GM23338 (cell line): ENCODE data around the gene CEP295NL. TPM values are rescaled to one million over a fixed set of nuclear protein-coding genes. Genes with fewer than 3 reads are reported as not detected.

Experiments used
- ATAC-seq: fragments of 200-7000 bp; cut with Tn5 transposase; 3 replicates; pipeline ENCODE4 v1.9.1; 2020
- DNase-seq: peaks from one replicate; pipeline ENCODE4 v3.0.0-alpha.2; 2015; ENCODE audit warnings: low spot score
- H2AFZ ChIP-seq: fragments of 200-600 bp; sonication (generic); 2 replicates; pipeline ENCODE4 v1.8.0; 2016; ENCODE audit warnings: antibody characterized with exemption, mild to moderate bottlenecking, moderate library complexity
- H3F3A ChIP-seq: fragments of 200-600 bp; sonication (generic); replicated peaks from 2 replicates; pipeline ENCODE4 v1.8.0; 2017; ENCODE audit warnings: antibody characterized with exemption, mixed run types, low read depth
- H3K27ac ChIP-seq: fragments of 200-600 bp; sonication (generic); 2 replicates; pipeline ENCODE4 v1.6.1; 2016; ENCODE audit warnings: low read depth
- H3K27me3 ChIP-seq: fragments of 200-600 bp; sonication (generic); 2 replicates; pipeline ENCODE4 v1.8.0; 2016; ENCODE audit warnings: mild to moderate bottlenecking, mixed run types, moderate library complexity; ENCODE audit not compliant: insufficient read depth
- H3K36me3 ChIP-seq: fragments of 200-600 bp; sonication (generic); 2 replicates; pipeline ENCODE4 v1.8.0; 2016; ENCODE audit warnings: mild to moderate bottlenecking; ENCODE audit not compliant: insufficient read depth
- H3K4me1 ChIP-seq: fragments of 200-600 bp; sonication (generic); 2 replicates; pipeline ENCODE4 v1.8.0; 2016; ENCODE audit warnings: mild to moderate bottlenecking, moderate library complexity; ENCODE audit not compliant: insufficient read depth
- H3K4me2 ChIP-seq: fragments of 200-600 bp; sonication (generic); 2 replicates; pipeline ENCODE4 v1.7.1; 2017; ENCODE audit warnings: mixed run types
- H3K4me3 ChIP-seq: fragments of 200-600 bp; sonication (generic); 2 replicates; pipeline ENCODE4 v1.6.1; 2016; ENCODE audit warnings: mixed run types
- H3K79me2 ChIP-seq: fragments of 200-600 bp; sonication (generic); replicated peaks from 2 replicates; pipeline ENCODE4 v1.8.0; 2017; ENCODE audit warnings: mild to moderate bottlenecking; ENCODE audit not compliant: insufficient read depth
- H3K9me2 ChIP-seq: fragments of 200-600 bp; sonication (generic); 2 replicates; pipeline ENCODE4 v1.8.0; 2017; ENCODE audit not compliant: insufficient read depth
- H4K20me1 ChIP-seq: fragments of 200-600 bp; sonication (generic); replicated peaks from 2 replicates; pipeline ENCODE4 v1.8.0; 2017; ENCODE audit warnings: mild to moderate bottlenecking; ENCODE audit not compliant: insufficient read depth
- H3K27ac Mint-ChIP-seq: 2 replicates; pipeline ENCODE4 v1.8.0; 2020; ENCODE audit warnings: inconsistent platforms, mild to moderate bottlenecking, moderate library complexity, mixed read lengths
- H3K27me3 Mint-ChIP-seq: 3 replicates; pipeline ENCODE4 v1.8.0; 2022; ENCODE audit warnings: low read depth, mild to moderate bottlenecking, moderate library complexity, mixed read lengths, inconsistent platforms; ENCODE audit not compliant: insufficient read depth, poor library complexity
- H3K36me3 Mint-ChIP-seq: 3 replicates; pipeline ENCODE4 v1.8.0; 2021; ENCODE audit warnings: low read depth, mild to moderate bottlenecking, inconsistent platforms, moderate library complexity, mixed read lengths
- H3K4me1 Mint-ChIP-seq: 3 replicates; pipeline ENCODE4 v1.8.0; 2020; ENCODE audit warnings: mild to moderate bottlenecking, inconsistent platforms, mixed read lengths
- H3K4me3 Mint-ChIP-seq: 3 replicates; pipeline ENCODE4 v1.8.0; 2021; ENCODE audit warnings: moderate library complexity, mild to moderate bottlenecking, inconsistent platforms, mixed read lengths
- H3K9me3 Mint-ChIP-seq: 3 replicates; pipeline ENCODE4 v1.8.0; 2020; ENCODE audit warnings: moderate library complexity, mild to moderate bottlenecking, inconsistent platforms, mixed read lengths
- POLR2AphosphoS5 ChIP-seq: IDR thresholded peaks from 2 replicates; pipeline ENCODE4 v1.6.1; 2016; ENCODE audit warnings: antibody characterized with exemption, low read depth
- polyA plus RNA-seq: library from polyadenylated mRNA; unstranded; fragments of >200 nt; fragmentation: Nextera tagmentation; extraction: Ambion mirVana; gene quantifications from 2 replicates; pipeline ENCODE4 v1.2.1, GENCODE V29; 2016
- total RNA-seq: library from RNA; depleted of rRNA; stranded (reverse); fragments of >200 nt; shearing (Covaris generic); gene quantifications from 2 replicates; pipeline ENCODE4 v1.2.3, GENCODE V29; 2014
- TF ChIP-seq, protein P1 (sequence below), 2 experiments: fragments of 200-600 bp in 1 of 2; sonication (generic) in 1 of 2; conservative IDR thresholded peaks; 2 replicates each; pipeline versions ENCODE4 v1.5.1 to v1.6.1; 2016 to 2017; ENCODE audit warnings: antibody characterized with exemption in 2 of 2, low read depth in 2 of 2, mild to moderate bottlenecking in 2 of 2, moderate library complexity in 1 of 2
- TF ChIP-seq, protein P2 (sequence below): IDR thresholded peaks from one replicate; pipeline ENCODE4 v1.6.1; 2018; ENCODE audit warnings: antibody characterized with exemption; ENCODE audit not compliant: unreplicated experiment

Gene CEP295NL
- total and polyA plus RNA-seq, 2 experiments from 2014 or later = 0.69 TPM; not detected in 1

DNA sequence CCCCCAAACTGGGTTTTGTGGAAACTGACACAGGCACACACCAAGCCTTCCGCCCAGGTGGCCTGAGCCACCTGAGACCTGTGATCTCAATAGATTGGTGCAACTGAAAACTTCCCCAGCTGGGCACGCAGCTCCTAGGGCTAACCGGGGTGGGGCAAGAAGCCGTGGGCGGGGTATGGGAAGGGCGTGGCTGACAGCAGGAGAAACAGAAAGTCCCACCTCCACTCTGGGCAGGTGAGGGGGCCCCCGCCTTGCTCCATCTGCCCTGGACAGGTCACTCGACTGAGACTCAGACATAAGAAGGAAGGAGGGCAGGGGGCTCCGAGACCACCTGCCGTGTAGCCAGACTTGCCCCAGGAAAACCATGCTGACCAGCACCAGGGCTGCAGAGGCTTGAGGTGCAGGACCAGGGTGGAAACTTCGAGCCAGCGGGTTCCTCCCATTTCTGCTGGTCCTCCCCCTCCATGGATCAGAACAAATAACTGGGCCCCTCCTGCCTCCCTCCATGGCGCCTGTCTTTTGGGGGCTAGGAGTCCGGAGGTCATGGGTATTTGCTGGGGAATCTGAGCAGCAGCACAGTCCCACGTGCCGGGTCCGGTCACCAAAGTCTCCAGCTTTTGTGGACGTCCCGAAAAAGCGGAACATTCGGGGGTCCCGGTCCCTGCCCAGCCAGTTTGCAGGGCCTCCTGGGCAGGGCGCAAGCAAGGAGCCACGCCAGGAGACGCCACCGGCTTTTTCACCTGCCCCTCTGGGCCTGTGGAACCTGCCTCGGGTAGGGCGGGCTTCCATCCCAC lies 20.9 kb upstream of the CEP295NL start:
- no peak overlapping the region for H3K27ac ChIP-seq
- peak; percentile 76 for DNase-seq
- H3K4me1 Mint-ChIP-seq = peaks cover 30% of the 10 kb centered on the region
- H2AFZ ChIP-seq = peak overlapping the region; percentile 47; the same call in 1 of the 2 replicates
- peak; percentile 64 for ATAC-seq
- H3K4me3 Mint-ChIP-seq = peak overlapping the region; percentile 73
- H3K27me3 Mint-ChIP-seq = peaks cover 8% of the 10 kb centered on the region
- H3K27ac Mint-ChIP-seq = peak overlapping the region; percentile 81; the same call in 1 of the 2 replicates
- no peaks in the 10 kb centered on the region for H3K27me3 ChIP-seq
- no peaks in the 10 kb centered on the region for H3K9me3 Mint-ChIP-seq
- H3K36me3 ChIP-seq = 0 out of 2 replicates have a peak, but pooled peaks cover 3% of the 10 kb centered on the region
- H3K4me2 ChIP-seq = peak overlapping the region; percentile 97
- peaks cover 17% of the 10 kb centered on the region for H4K20me1 ChIP-seq
- peak; percentile 53 for TF ChIP-seq POLR2AphosphoS5
- TF ChIP-seq, protein P1, sequence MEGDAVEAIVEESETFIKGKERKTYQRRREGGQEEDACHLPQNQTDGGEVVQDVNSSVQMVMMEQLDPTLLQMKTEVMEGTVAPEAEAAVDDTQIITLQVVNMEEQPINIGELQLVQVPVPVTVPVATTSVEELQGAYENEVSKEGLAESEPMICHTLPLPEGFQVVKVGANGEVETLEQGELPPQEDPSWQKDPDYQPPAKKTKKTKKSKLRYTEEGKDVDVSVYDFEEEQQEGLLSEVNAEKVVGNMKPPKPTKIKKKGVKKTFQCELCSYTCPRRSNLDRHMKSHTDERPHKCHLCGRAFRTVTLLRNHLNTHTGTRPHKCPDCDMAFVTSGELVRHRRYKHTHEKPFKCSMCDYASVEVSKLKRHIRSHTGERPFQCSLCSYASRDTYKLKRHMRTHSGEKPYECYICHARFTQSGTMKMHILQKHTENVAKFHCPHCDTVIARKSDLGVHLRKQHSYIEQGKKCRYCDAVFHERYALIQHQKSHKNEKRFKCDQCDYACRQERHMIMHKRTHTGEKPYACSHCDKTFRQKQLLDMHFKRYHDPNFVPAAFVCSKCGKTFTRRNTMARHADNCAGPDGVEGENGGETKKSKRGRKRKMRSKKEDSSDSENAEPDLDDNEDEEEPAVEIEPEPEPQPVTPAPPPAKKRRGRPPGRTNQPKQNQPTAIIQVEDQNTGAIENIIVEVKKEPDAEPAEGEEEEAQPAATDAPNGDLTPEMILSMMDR (conservative IDR thresholded peaks at IDR 0.05; ENCODE audit: low read depth in 2 of 2) = no peak
- H3K9me2 ChIP-seq = no peaks in the 10 kb centered on the region
- peaks cover 13% of the 10 kb centered on the region for H3K4me1 ChIP-seq
- H3K79me2 ChIP-seq = peaks cover 45% of the 10 kb centered on the region
- H3F3A ChIP-seq = 0 out of 2 replicates have a peak, but pooled peaks cover 3% of the 10 kb centered on the region
- H3K4me3 ChIP-seq = peak overlapping the region; percentile 75
- H3K36me3 Mint-ChIP-seq = no peaks in the 10 kb centered on the region; the same call in 2 of the 3 replicates

DNA sequence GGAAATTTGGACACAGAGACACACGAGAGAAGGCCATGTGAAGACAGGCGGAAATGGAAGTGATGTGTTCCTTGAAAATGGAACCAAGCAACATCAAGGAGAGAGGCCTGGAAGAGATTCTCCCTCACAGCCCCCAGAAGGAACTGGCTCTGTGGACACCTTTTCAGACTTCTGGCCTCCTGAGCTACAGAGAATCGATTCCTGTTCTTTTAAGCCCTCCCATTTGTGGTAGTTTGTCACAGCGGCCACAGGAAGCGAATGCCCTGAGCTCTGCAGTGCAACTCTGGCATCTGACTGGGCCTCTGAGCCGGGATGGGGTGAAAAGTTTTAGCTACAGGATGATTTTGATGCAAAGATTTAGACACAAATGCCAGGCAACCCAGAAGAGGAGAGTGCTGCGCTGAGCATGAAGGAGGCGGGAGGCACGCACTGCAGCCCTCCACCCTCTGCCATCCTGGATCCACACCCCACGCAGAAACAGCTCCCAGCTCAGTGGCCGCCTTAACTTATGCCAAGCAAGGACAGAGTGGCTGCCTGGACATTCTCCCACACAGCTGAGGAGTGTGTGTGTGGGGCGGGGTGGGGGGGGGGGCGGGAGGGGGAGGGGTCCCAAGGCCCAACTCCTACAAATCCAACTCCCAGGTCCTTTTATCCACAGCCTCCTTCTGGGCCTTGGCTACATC lies 20.0 kb upstream of the CEP295NL start:
- no peaks in the 10 kb centered on the region for H3K27me3 ChIP-seq
- TF ChIP-seq, protein P1 (conservative IDR thresholded peaks at IDR 0.05; ENCODE audit: low read depth in 2 of 2) = no peak
- no peak for TF ChIP-seq POLR2AphosphoS5
- TF ChIP-seq, protein P2, sequence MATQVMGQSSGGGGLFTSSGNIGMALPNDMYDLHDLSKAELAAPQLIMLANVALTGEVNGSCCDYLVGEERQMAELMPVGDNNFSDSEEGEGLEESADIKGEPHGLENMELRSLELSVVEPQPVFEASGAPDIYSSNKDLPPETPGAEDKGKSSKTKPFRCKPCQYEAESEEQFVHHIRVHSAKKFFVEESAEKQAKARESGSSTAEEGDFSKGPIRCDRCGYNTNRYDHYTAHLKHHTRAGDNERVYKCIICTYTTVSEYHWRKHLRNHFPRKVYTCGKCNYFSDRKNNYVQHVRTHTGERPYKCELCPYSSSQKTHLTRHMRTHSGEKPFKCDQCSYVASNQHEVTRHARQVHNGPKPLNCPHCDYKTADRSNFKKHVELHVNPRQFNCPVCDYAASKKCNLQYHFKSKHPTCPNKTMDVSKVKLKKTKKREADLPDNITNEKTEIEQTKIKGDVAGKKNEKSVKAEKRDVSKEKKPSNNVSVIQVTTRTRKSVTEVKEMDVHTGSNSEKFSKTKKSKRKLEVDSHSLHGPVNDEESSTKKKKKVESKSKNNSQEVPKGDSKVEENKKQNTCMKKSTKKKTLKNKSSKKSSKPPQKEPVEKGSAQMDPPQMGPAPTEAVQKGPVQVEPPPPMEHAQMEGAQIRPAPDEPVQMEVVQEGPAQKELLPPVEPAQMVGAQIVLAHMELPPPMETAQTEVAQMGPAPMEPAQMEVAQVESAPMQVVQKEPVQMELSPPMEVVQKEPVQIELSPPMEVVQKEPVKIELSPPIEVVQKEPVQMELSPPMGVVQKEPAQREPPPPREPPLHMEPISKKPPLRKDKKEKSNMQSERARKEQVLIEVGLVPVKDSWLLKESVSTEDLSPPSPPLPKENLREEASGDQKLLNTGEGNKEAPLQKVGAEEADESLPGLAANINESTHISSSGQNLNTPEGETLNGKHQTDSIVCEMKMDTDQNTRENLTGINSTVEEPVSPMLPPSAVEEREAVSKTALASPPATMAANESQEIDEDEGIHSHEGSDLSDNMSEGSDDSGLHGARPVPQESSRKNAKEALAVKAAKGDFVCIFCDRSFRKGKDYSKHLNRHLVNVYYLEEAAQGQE = no peak
- H4K20me1 ChIP-seq = peaks cover 23% of the 10 kb centered on the region
- H2AFZ ChIP-seq = no peak overlapping the region
- H3K36me3 Mint-ChIP-seq = no peaks in the 10 kb centered on the region; the same call in 2 of the 3 replicates
- 0 out of 2 replicates have a peak, but pooled peaks cover 3% of the 10 kb centered on the region for H3K36me3 ChIP-seq
- no peak overlapping the region; the same call in 1 of the 2 replicates for H3K27ac Mint-ChIP-seq
- H3K27me3 Mint-ChIP-seq = peaks cover 10% of the 10 kb centered on the region
- H3K4me3 Mint-ChIP-seq = peak overlapping the region; percentile 73
- peak overlapping the region; percentile 97 for H3K4me2 ChIP-seq
- peaks cover 13% of the 10 kb centered on the region for H3K4me1 ChIP-seq
- no peak for ATAC-seq
- H3K79me2 ChIP-seq = peaks cover 51% of the 10 kb centered on the region
- H3K4me3 ChIP-seq = peak overlapping the region; percentile 75; the same call in 1 of the 2 replicates
- H3K9me2 ChIP-seq = no peaks in the 10 kb centered on the region
- H3F3A ChIP-seq = 0 out of 2 replicates have a peak, but pooled peaks cover 3% of the 10 kb centered on the region
- no peak overlapping the region for H3K27ac ChIP-seq
- H3K4me1 Mint-ChIP-seq = peaks cover 28% of the 10 kb centered on the region
- DNase-seq = no peak
- H3K9me3 Mint-ChIP-seq = no peaks in the 10 kb centered on the region
